HCT116 (cell line): Measurements from ENCODE around the gene ESPNL.

Experiments
- ATF3 ChIP-seq: IDR thresholded peaks from 2 replicates; pipeline ENCODE4 v1.6.1; 2012
- EZH2 ChIP-seq: fragments of 200-600 bp; sonication (generic); IDR thresholded peaks from 2 replicates; pipeline ENCODE4 v1.6.1; 2017; ENCODE audit warnings: antibody characterized with exemption, mixed run types
- SIN3A ChIP-seq: IDR thresholded peaks from 2 replicates; pipeline ENCODE4 v1.6.1; 2012; ENCODE audit warnings: low read depth
- ZNF274 ChIP-seq: fragments of 200-500 bp; sonication (Bioruptor generic); IDR thresholded peaks from 2 replicates; pipeline ENCODE4 v1.6.1; 2014; ENCODE audit warnings: mild to moderate bottlenecking, low read depth, low read length, inconsistent platforms

GRCh38 chr2:238139196-238140039 lies 39.3 kb downstream of the ESPNL start:
- TF ChIP-seq SIN3A (no peak), EZH2 (no peak), ATF3 (no peak), ZNF274 (no peak)
